Ishikawa (cell line): ENCODE data around the gene INO80D.

Source experiments
- CEBPB ChIP-seq: IDR thresholded peaks from 2 replicates; pipeline ENCODE4 v1.6.1; 2012
- ZBTB7A ChIP-seq: IDR thresholded peaks from 2 replicates; pipeline ENCODE4 v1.6.1; 2012; ENCODE audit warnings: low read depth

GRCh38 chr2:206023183-206023582, 62.8 kb downstream of the INO80D start:
- TF ChIP-seq ZBTB7A = no peak
- no peak for TF ChIP-seq CEBPB
